Right lobe of liver (tissue), 4 donors: ENCODE data around the gene GOLT1A.

Experiments used
- POLR2A ChIP-seq: fragments of 450-650 bp; IDR thresholded peaks from one replicate; pipeline ENCODE4 v1.6.1; 2017; ENCODE audit warnings: antibody characterized with exemption, mild to moderate bottlenecking
- TF ChIP-seq, protein P1 (sequence below), 4 donors: fragments of 200-600 bp in 3 of 4; fragments of 450-650 bp in 1 of 4; IDR thresholded peaks; one replicate each; pipeline versions ENCODE4 v1.5.1 to v1.8.0; 2016 to 2022; ENCODE audit warnings: antibody characterized with exemption in 4 of 4, mild to moderate bottlenecking in 2 of 4
- donor health status: DM: no; HTN: no; CAD: no.
- donor health status: DM: no; HTN: no; CAD: no.
- donor health status: DM: no; HTN: yes; CAD: no.

- no peak for TF ChIP-seq POLR2A
- TF ChIP-seq, protein P1, sequence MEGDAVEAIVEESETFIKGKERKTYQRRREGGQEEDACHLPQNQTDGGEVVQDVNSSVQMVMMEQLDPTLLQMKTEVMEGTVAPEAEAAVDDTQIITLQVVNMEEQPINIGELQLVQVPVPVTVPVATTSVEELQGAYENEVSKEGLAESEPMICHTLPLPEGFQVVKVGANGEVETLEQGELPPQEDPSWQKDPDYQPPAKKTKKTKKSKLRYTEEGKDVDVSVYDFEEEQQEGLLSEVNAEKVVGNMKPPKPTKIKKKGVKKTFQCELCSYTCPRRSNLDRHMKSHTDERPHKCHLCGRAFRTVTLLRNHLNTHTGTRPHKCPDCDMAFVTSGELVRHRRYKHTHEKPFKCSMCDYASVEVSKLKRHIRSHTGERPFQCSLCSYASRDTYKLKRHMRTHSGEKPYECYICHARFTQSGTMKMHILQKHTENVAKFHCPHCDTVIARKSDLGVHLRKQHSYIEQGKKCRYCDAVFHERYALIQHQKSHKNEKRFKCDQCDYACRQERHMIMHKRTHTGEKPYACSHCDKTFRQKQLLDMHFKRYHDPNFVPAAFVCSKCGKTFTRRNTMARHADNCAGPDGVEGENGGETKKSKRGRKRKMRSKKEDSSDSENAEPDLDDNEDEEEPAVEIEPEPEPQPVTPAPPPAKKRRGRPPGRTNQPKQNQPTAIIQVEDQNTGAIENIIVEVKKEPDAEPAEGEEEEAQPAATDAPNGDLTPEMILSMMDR (IDR thresholded peaks at IDR 0.05), result no peak
These were observed 15.1 kb downstream of the GOLT1A start for GRCh38 chr1:204198348-204199340.
